Activated CD4-positive, CD25-positive, alpha-beta regulatory T cell treated with anti-CD3 and anti-CD28 coated beads, Interleukin-2, amount 50 U/mL, for 24 hours (primary cell): Measurements from ENCODE around the gene WDR64.
A peak's percentile ranks its signal among the peaks of the same experiment; 100 is the strongest.

Experiments
- ATAC-seq, 2 donors: fragments of 150-1000 bp; cut with Tn5 transposase; one replicate each; pipeline ENCODE4 v1.10.0; 2021; ENCODE audit warnings: mild to moderate bottlenecking in 1 of 2, moderate library complexity in 1 of 2

WDR64 gene

GRCh38 chr1:241631674-241632073, 20.4 kb upstream of the WDR64 start:
- peak in 1 of 2 donors; percentile 43 for ATAC-seq

GRCh38 chr1:241632987-241633386, 19.1 kb upstream of the WDR64 start:
- no peak for ATAC-seq

- no peak for ATAC-seq
Measured at GRCh38 chr1:241635556-241636152, 16.4 kb upstream of the WDR64 start.

- no peak for ATAC-seq
Measured at GRCh38 chr1:241636291-241636690, 15.8 kb upstream of the WDR64 start.

- ATAC-seq: no peak
Measured at GRCh38 chr1:241637046-241637590, 15.0 kb upstream of the WDR64 start.

DNA sequence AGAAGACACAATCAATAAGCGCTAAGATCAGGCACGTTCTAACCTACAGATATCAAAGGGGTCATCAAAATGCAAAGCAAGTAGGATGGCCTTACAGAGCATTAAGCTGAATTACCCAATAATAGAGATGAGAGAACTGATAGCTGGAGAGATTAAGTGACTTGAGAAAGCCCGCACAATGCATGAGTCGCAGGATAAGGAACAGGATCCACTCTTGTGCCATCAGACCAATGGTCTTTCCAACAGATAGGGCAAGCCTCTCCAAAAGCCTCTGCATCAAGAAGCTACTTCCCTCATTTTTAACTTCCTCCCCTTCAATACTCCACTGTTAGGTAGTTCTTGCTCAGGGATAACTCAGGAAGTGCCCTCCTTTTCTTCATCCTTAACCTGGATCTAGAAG, 14.5 kb upstream of the WDR64 start:
- ATAC-seq: no peak

- no peak for ATAC-seq
Measured at GRCh38 chr1:241638099-241638682, 13.9 kb upstream of the WDR64 start.

GRCh38 chr1:241638909-241639622, 13.0 kb upstream of the WDR64 start:
- ATAC-seq: no peak

- peak; percentile 37 to 47 for ATAC-seq
Measured at GRCh38 chr1:241639623-241640148, 12.4 kb upstream of the WDR64 start.

GRCh38 chr1:241640149-241640866, 11.8 kb upstream of the WDR64 start, which contains the start of the genes CHML and OPN3:
Gene CHML, minus strand, starts transcription at chr1:241640369. Its CDS starts 4,603 bp downstream, at chr1:241635766.
Gene OPN3, minus strand, starts transcription at chr1:241640369. Its CDS starts 115 bp downstream, at chr1:241640254.
- ATAC-seq: peak; percentile 97 to 98

DNA sequence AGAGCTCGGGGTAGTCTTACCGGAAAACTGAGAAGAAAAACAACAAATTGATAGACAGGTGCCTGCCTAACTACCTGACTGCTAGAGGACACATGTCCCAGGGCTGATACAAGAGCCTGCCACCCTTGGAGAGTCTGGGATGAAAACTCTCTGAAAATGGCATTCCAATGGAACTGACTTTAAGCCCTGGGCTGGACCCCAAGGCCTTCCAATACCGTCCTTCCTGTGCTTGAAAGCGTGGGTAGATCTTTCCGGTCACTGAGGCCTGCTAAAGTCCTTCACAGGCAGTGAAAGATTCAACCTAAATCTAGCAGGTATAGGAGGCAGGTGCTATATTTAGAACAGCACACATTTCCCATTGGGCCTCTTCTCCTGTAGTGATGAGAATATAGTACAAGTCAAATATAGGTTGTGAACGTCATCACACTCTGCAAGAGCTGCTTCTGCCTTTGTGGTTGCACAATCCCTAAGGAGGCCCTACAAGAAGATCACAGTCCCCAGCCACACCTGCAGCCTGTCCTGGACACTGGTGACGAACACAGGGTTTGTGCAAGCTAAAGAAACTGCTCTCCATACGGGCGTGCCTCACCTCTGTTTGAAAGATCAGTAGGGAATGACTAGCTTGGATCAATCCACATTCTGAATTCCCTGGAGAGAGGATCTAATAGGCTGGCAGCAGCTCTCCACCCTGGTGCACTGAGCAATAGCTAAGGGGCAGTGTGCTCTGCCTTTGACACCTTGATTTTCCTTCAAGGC, 11.0 kb upstream of the WDR64 start:
- no peak for ATAC-seq

- no peak for ATAC-seq
Measured at GRCh38 chr1:241641773-241642592, 10.1 kb upstream of the WDR64 start.

DNA sequence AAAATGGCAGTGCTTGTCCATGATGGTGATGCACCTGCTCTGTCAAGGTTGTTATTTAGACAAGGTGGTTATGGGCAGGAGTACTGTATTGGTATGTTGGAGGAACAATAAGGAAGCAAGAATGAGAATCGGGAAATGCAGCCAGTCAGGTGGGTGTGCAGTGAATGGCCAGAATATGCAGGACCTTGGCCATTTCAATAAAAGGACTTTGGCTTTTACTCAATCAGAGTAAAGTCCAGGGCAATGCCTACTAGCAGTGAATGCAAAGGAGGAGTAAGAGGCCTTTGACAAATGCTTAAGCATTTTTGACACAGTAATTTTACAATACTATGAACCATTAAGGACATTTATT, 9.5 kb upstream of the WDR64 start:
- no peak for ATAC-seq

- ATAC-seq: no peak
Measured at GRCh38 chr1:241644259-241644658, 7.8 kb upstream of the WDR64 start.

- ATAC-seq: no peak
Measured at GRCh38 chr1:241645199-241645598, 6.9 kb upstream of the WDR64 start.

DNA sequence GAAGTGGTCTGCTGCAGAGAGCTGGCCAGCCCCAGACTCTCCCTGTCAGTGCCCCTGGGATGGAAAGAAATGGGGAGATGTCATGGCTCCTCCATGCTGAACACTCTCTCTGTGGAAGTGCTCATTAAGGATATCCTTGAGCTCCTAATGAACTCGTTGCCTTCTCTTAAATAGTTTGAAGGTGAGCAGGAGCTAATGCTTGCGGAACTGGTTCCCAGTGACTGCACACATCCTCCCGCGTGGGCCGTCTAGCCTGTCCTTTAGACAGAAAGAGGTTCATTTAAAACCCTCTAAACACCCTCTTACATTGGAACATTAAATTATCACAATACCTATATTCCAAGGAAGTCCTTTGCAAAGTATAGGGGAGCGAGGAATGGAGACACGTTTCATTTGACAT, 5.9 kb upstream of the WDR64 start:
- ATAC-seq: no peak

- peak in 1 of 2 donors; percentile 40 for ATAC-seq
Measured at GRCh38 chr1:241647658-241648057, 4.4 kb upstream of the WDR64 start.

DNA sequence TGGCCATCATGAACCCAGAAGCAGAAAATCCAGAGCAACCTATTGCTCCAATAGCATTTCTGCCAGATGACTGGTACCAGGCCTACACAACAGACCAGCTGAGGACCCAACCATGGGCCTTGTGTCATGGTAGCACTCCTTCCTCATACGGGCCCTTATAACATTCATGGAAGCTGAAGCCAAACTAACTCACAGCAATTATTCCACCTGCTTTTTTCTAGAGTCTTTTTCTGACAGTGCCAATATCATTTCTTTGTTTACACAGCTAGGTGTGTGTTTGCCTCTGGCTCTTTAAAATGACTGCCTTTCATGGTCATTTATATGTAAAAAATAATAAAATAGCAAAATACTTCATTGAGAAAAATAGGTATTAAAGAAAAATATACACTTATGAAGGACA, 3.9 kb upstream of the WDR64 start:
- no peak for ATAC-seq

GRCh38 chr1:241654019-241654418, 1.9 kb downstream of the WDR64 start:
- no peak for ATAC-seq

DNA sequence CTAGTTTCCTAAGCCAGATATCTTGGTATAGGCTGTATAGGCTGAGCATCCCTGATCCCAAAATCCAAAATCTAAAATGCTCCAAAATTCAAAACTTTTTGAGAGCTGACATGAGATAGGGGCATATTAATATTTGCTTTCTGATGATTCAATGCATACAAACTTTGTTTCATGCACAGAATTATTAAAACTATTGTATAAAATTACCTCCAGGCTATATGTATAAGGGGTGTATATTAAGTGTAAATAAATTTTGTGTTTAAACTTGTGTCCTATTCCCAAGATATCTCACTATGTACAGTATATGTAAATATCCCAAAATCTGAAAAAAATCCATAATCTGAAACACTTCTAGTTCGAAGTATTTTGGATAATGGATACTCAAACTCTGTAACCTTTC, 2.6 kb downstream of the WDR64 start:
- no peak for ATAC-seq
